HG03108 (cell line): Measurements from ENCODE around the gene DPEP3.
A peak's percentile ranks its signal among the peaks of the same experiment; 100 is the strongest.
"Not testable (repeated sequence)": the region's sequence is repeated elsewhere in the genome, so short reads cannot be mapped to it uniquely, and the experiment has no call there.

ENCODE experiments used
- ATAC-seq: cut with Tn5 transposase; IDR thresholded peaks from one replicate; pipeline ENCODE4 v1.9.1; 2021; ENCODE audit warnings: moderate library complexity; ENCODE audit not compliant: unreplicated experiment

DPEP3 gene

GRCh38 chr16:67994040-67994408 lies 13.7 kb upstream of the DPEP3 start:
- ATAC-seq = not testable (repeated sequence)

GRCh38 chr16:67993207-67994039 lies 13.1 kb upstream of the DPEP3 start:
- peak; percentile 68 for ATAC-seq

GRCh38 chr16:67992661-67993206 lies 12.4 kb upstream of the DPEP3 start:
- no peak for ATAC-seq

GRCh38 chr16:67990018-67990386 lies 9.7 kb upstream of the DPEP3 start:
- ATAC-seq = no peak

- ATAC-seq = no peak
Observed at GRCh38 chr16:67989322-67990017, 9.2 kb upstream of the DPEP3 start.

- no peak for ATAC-seq
Observed at GRCh38 chr16:67988675-67989074, 8.4 kb upstream of the DPEP3 start.

- ATAC-seq = no peak
Observed at GRCh38 chr16:67987460-67988160, 7.3 kb upstream of the DPEP3 start.

- ATAC-seq = no peak
Observed at GRCh38 chr16:67986949-67987348, 6.7 kb upstream of the DPEP3 start.

GRCh38 chr16:67982011-67982696 lies 1.9 kb upstream of the DPEP3 start:
- ATAC-seq = no peak

- ATAC-seq = no peak
Observed at GRCh38 chr16:67977469-67978227, 2.7 kb downstream of the DPEP3 start.

- no peak for ATAC-seq
Observed at GRCh38 chr16:67977005-67977404, 3.3 kb downstream of the DPEP3 start.

- no peak for ATAC-seq
Observed at GRCh38 chr16:67976205-67976604, 4.1 kb downstream of the DPEP3 start.

- ATAC-seq = no peak
Observed at GRCh38 chr16:67975321-67976105, 4.8 kb downstream of the DPEP3 start.

GRCh38 chr16:67972285-67972684 lies 8.0 kb downstream of the DPEP3 start:
- not testable (repeated sequence) for ATAC-seq

GRCh38 chr16:67971111-67971510 lies 9.2 kb downstream of the DPEP3 start:
- ATAC-seq = no peak

- no peak for ATAC-seq
Observed at GRCh38 chr16:67969254-67970039, 10.9 kb downstream of the DPEP3 start.

GRCh38 chr16:67968400-67969253 lies 11.7 kb downstream of the DPEP3 start, which contains the start of gene SLC12A4:
Gene SLC12A4, minus strand, starts transcription at chr16:67968637. Its CDS starts 84 bp downstream, at chr16:67968553.
- ATAC-seq = peak; percentile 81
